ENCODE data around the gene CD163.
"Not testable (repeated sequence)": the region's sequence is repeated elsewhere in the genome, so short reads cannot be mapped to it uniquely, and the experiment has no call there.

The CD163 gene

GRCh38 chr12:7503686-7504415 is at the start of gene CD163:
Gene CD163, minus strand, starts transcription at chr12:7503777. Its CDS starts 87 bp downstream, at chr12:7503690.
- Mint-ChIP-seq H3K27ac (no peak within 1 kb of the TSS), H3K4me1 (no peaks in the 10 kb centered on the region), H3K4me3 (no peak within 1 kb of the TSS), H3K27me3 (peaks cover 18% of the 10 kb centered on the region), H3K9me3 (no peaks in the 10 kb centered on the region)
- ATAC-seq (no peak), DNase-seq (no peak)

GRCh38 chr12:7542813-7543212 is 39.2 kb upstream of the CD163 start:
- H3K27me3 Mint-ChIP-seq: peaks cover 24% of the 10 kb centered on the region
- DNase-seq: no peak
- H3K4me1 Mint-ChIP-seq: no peaks in the 10 kb centered on the region
- ATAC-seq: no peak
- H3K27ac Mint-ChIP-seq: no peak overlapping the region
- peaks cover 3 to 8% of the 10 kb centered on the region in 2 donors for H3K9me3 Mint-ChIP-seq
- no peak overlapping the region for H3K4me3 Mint-ChIP-seq

DNA sequence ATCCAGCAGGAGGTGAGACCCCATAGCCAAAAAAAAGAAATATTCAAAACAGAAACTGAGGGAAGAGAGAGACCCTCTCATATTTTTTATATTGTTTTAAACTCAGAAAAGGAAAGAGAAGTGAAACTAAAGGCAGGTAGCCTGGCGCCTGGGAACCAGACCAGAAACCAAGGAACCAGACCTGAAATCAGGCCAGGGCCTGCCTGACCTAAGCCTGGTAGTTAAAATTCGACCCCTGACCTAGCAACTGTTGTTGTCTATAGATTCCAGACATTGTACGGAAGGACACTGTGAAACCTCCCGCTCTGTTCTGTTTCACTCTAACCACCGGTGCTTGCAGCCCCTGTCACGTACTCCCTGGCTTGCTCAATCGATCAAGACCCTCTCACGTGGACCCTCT is 38.5 kb upstream of the CD163 start:
- H3K4me3 Mint-ChIP-seq: no peak overlapping the region
- H3K27ac Mint-ChIP-seq: no peak overlapping the region
- peaks cover 24% of the 10 kb centered on the region for H3K27me3 Mint-ChIP-seq
- peaks cover under 1 to 8% of the 10 kb centered on the region in 2 donors for H3K9me3 Mint-ChIP-seq
- no peaks in the 10 kb centered on the region for H3K4me1 Mint-ChIP-seq
- ATAC-seq: no peak
- no peak for DNase-seq

DNA sequence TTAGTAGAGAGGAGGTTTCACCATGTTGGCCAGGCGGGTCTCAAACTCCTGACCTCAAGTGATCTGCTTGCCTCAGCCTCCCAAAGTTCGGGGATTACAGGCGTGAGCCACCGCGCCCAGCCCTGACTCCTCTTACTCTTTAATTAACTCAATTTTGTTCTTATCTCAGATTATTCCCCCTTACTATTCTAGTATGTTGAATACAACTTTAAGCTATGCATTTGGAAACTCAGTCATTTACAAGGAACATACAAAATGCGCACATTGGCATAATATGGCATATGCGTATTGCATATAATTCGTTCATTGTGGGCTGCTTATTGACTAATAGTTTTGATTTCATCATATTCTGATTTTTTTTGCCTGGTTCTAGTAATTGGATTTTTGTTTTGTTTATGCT is 10.8 kb upstream of the CD163 start:
- no peaks in the 10 kb centered on the region for H3K4me1 Mint-ChIP-seq
- peaks cover 2% of the 10 kb centered on the region for H3K27me3 Mint-ChIP-seq
- no peak overlapping the region for H3K4me3 Mint-ChIP-seq
- no peaks in the 10 kb centered on the region for H3K9me3 Mint-ChIP-seq
- H3K27ac Mint-ChIP-seq: no peak overlapping the region
- no peak for ATAC-seq
- no peak for DNase-seq

- DNase-seq (no peak), ATAC-seq (no peak)
- no peaks in the 10 kb centered on the region for H3K9me3 Mint-ChIP-seq
- no peaks in the 10 kb centered on the region for H3K4me1 Mint-ChIP-seq
- H3K4me3 Mint-ChIP-seq: no peak overlapping the region
- peaks cover 12% of the 10 kb centered on the region for H3K27me3 Mint-ChIP-seq
- no peak overlapping the region for H3K27ac Mint-ChIP-seq
Measured at GRCh38 chr12:7512553-7512952, 9.0 kb upstream of the CD163 start.

GRCh38 chr12:7509793-7510470 is 6.4 kb upstream of the CD163 start:
- not testable (repeated sequence) for ATAC-seq, H3K4me1 Mint-ChIP-seq, DNase-seq, H3K4me3 Mint-ChIP-seq, H3K27ac Mint-ChIP-seq, H3K9me3 Mint-ChIP-seq
- peaks cover 12% of the 10 kb centered on the region for H3K27me3 Mint-ChIP-seq

GRCh38 chr12:7502612-7503011 is 965 bp downstream of the CD163 start:
- no peak overlapping the region for H3K4me3 Mint-ChIP-seq
- ATAC-seq: no peak
- H3K4me1 Mint-ChIP-seq: no peaks in the 10 kb centered on the region
- H3K9me3 Mint-ChIP-seq: no peaks in the 10 kb centered on the region
- no peak overlapping the region for H3K27ac Mint-ChIP-seq
- peaks cover 25% of the 10 kb centered on the region for H3K27me3 Mint-ChIP-seq
- no peak for DNase-seq

DNA sequence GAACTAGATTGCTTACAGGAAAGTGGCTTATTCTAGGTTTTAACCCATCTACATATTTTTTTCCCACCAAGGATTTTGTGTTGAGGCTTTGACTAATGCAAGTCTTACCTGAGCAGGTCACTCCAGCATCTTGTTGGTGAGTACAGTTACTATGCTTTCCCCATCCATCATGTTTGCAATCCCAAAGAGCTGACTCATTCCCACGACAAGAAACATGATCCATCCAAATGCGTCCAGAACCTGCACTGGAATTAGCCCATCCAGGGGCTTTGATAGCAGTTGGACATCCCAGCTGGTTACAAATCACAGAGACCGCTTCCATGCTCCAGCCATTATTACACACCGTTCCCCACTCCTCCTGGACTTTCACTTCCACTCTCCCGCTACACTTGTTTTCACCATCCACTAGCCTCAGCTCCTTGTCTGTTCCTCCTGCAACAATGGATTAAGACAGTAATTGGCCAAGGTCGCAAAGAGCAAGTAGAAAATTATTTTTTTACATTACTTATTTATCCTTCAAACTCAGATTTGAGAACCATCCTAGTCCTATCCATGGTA is 2.5 kb downstream of the CD163 start:
- Mint-ChIP-seq H3K27ac (no peak overlapping the region), H3K9me3 (no peaks in the 10 kb centered on the region), H3K4me1 (no peaks in the 10 kb centered on the region), H3K27me3 (peaks cover 35% of the 10 kb centered on the region), H3K4me3 (no peak overlapping the region)
- ATAC-seq (no peak), DNase-seq (no peak)

DNA sequence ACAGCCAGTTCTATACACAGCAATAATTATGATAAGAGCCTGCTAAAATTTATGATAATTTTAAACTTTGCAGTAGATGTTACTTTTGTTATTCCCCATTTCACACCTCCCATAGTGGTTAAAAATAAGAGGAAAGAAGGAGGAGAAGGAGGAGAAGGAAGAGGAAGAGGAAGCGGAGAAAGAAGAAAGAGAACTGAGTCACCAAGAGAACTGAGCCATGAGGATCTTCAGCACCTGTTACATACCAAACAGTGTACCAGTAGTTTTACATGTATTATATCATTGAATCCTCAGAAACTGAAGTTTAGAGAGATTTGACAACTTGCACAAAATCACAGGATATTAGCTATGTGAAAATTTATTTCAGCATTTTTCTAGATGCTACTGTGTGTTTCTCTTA is 3.9 kb downstream of the CD163 start:
- DNase-seq: no peak
- H3K4me3 Mint-ChIP-seq: no peak overlapping the region
- peaks cover 43% of the 10 kb centered on the region for H3K27me3 Mint-ChIP-seq
- peak overlapping the region in 1 of 2 donors; percentile 55 for H3K27ac Mint-ChIP-seq
- ATAC-seq: no peak
- no peaks in the 10 kb centered on the region for H3K4me1 Mint-ChIP-seq
- no peaks in the 10 kb centered on the region for H3K9me3 Mint-ChIP-seq

DNA sequence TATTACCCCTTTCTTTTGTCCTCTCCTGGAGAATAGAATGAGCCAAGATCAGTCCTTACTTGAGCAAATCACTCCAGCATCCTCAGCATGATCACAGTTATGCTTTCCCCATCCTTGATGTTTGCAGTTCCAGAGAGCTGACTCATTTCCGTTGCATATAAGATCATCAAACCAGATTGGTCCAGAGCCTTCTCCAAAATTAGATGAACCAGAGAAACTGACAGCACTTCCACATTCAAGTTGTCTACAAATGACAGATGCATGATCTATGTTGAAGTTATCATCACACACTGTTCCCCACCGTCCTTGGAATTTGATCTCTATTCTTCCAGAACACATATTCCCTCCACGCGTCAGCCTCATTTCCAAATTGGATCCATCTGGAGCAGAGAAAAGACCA is 4.8 kb downstream of the CD163 start:
- no peak overlapping the region for H3K4me3 Mint-ChIP-seq
- H3K27ac Mint-ChIP-seq: no peak overlapping the region
- H3K9me3 Mint-ChIP-seq: no peaks in the 10 kb centered on the region
- DNase-seq: no peak
- H3K4me1 Mint-ChIP-seq: no peaks in the 10 kb centered on the region
- ATAC-seq: no peak
- H3K27me3 Mint-ChIP-seq: peaks cover 43% of the 10 kb centered on the region

DNA sequence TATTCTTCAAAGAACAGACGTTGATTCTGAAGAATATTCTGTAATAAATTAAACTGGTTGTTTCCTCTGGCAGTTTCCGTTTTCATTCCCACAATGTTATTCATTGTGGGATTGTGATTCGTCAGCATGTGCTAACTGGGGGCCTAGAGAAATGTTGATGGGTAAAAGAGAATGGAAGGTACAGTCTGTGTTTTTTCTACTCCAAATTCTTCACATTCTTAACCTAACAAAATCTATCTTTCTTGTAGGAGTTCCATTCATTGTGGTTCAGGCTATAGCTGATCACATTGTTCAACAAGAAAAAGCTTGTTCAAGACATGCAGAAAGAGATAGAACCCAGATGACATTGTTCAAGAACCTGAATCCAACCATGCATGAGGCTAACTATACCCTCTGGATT is 5.9 kb downstream of the CD163 start:
- no peak overlapping the region for H3K27ac Mint-ChIP-seq
- DNase-seq (no peak), ATAC-seq (no peak)
- peaks cover 43% of the 10 kb centered on the region for H3K27me3 Mint-ChIP-seq
- no peaks in the 10 kb centered on the region for H3K4me1 Mint-ChIP-seq
- H3K4me3 Mint-ChIP-seq: no peak overlapping the region
- no peaks in the 10 kb centered on the region for H3K9me3 Mint-ChIP-seq

DNA sequence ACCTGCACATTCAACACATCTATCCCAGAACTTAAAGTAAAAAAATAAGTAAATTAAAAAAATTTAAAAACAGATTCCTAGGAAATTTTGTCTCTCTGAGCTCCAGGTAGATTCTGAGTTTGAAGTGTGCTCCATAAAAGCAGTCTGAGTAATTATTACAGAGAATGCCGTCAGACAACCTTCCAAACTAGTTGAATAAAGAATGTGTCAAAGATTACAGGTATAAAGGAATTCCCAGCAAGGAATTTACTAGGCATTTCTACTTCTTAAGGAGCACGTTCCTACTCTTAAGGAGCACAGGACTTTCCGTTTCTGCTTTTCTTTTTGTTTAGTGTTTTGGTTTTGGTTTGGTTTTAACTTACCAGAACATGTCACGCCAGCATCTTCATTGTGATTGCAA is 7.1 kb downstream of the CD163 start:
- DNase-seq (no peak), ATAC-seq (no peak)
- H3K27me3 Mint-ChIP-seq: peaks cover 49% of the 10 kb centered on the region
- H3K9me3 Mint-ChIP-seq: no peaks in the 10 kb centered on the region
- H3K4me1 Mint-ChIP-seq: no peaks in the 10 kb centered on the region
- H3K27ac Mint-ChIP-seq: no peak overlapping the region
- no peak overlapping the region for H3K4me3 Mint-ChIP-seq

DNA sequence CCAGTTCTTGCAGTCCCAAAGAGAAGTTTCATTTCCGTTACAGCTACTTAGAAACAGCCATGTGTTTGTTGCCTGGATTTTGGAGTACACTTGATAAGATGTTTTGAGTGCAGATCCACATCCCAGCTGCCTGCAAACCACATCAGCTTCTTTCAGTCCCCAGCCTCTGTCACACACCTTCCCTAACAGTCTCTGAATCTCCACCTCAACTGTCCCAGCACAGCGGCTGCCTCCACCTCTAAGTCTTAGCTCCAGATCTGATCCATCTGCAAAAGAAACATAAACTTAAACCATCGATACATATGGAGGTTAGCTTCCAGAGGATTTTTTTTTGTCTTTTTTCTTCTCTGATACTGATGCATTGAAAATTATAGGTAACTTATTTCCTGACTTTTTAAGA is 8.4 kb downstream of the CD163 start:
- Mint-ChIP-seq H3K27ac (no peak overlapping the region), H3K27me3 (peaks cover 49% of the 10 kb centered on the region), H3K4me1 (no peaks in the 10 kb centered on the region), H3K9me3 (no peaks in the 10 kb centered on the region), H3K4me3 (no peak overlapping the region)
- ATAC-seq (no peak), DNase-seq (no peak)

DNA sequence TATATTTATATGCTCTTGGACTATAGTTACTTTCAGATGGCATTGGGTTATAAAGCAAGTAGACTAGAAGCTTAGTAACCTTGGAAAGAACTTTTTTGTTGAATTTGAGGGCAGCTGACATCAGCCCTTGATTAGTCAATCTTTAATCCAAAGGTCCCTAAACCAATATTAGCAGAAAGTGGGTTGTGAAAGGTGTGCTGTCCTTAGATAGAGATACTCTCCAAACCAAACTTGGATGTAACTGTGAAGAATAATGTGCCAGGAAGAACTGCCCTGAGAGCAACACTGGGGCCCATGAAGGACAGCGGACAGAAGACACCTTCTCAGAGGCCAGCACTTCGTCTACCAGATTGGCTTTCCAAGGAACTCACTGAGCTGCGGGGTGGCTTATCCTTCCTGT is 10.6 kb downstream of the CD163 start:
- Mint-ChIP-seq H3K9me3 (no peaks in the 10 kb centered on the region), H3K27me3 (peaks cover 28% of the 10 kb centered on the region), H3K4me1 (no peaks in the 10 kb centered on the region), H3K4me3 (no peak overlapping the region), H3K27ac (no peak overlapping the region)
- no peak for ATAC-seq
- no peak for DNase-seq

DNA sequence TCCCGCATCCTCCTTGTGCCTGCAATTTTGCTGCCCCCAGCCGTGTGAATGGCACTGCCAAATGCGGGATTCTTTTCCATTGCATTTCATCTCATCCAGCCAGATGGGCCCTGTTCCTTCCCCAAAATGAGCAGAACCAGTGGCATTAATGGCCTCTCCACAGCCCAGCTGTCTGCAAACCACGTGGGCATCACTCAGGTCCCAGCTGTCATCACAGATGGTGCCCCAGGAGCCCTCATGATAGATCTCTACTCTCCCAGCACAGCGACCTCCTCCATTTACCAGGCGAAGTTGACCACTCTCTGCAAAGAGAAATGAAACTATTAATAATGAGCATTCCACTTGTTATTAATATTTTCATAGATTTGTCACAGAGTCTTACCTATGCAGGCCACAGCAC is 17.1 kb downstream of the CD163 start:
- ATAC-seq (no peak), DNase-seq (no peak)
- no peaks in the 10 kb centered on the region for H3K9me3 Mint-ChIP-seq
- H3K4me1 Mint-ChIP-seq: no peaks in the 10 kb centered on the region
- no peaks in the 10 kb centered on the region for H3K27me3 Mint-ChIP-seq
- H3K27ac Mint-ChIP-seq: peak overlapping the region in 1 of 2 donors; percentile 3
- no peak overlapping the region for H3K4me3 Mint-ChIP-seq

DNA sequence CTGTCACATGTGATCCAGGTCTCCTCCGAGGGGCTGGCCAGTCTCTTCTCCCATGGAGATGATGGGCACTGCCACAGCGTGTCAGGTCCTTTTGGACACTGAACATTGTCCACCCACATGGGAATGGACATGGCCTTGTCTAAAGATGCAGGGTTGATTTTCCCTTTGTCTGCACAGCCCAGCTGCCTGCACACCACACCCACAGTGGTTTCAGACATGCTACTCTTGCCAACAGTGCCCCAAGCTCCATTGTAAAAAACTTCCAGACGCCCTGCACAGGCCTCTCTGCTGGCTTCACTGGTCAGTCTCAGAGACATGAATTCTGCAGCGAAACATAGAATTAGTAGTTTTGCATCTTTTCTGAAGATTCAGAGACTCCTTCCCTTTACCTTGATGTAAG is 18.5 kb downstream of the CD163 start:
- no peaks in the 10 kb centered on the region for H3K9me3 Mint-ChIP-seq
- H3K4me1 Mint-ChIP-seq: no peaks in the 10 kb centered on the region

More for the DNA sequence above, 18.5 kb downstream of the CD163 start:
- Mint-ChIP-seq H3K27me3 (no peaks in the 10 kb centered on the region), H3K27ac (no peak overlapping the region), H3K4me3 (no peak overlapping the region)
- ATAC-seq (no peak), DNase-seq (no peak)

Measured in stimulated activated naive CD8-positive, alpha-beta T cell treated with anti-CD3 and anti-CD28 coated beads, Interleukin-15, amount 100 ng/mL, for 72 hours (primary cell).